Measurements from ENCODE around the gene RFNG.

The RFNG gene

GRCh38 chr17:82087961-82088837 lies 36.6 kb upstream of the RFNG start:
- H3K27ac ChIP-seq = no peak overlapping the region
- TF ChIP-seq CTCF (IDR thresholded peaks at IDR 0.05) (no peak), ZFX (IDR thresholded peaks at IDR 0.05; ENCODE audit: borderline replicate concordance) (no peak)

- TF ChIP-seq CTCF (IDR thresholded peaks at IDR 0.05) = no peak
- no peak for TF ChIP-seq ZFX (IDR thresholded peaks at IDR 0.05; ENCODE audit: borderline replicate concordance)
- no peak overlapping the region for H3K27ac ChIP-seq
Measured at GRCh38 chr17:82086941-82087906, 35.6 kb upstream of the RFNG start.

GRCh38 chr17:82085931-82086764 lies 34.5 kb upstream of the RFNG start:
- TF ChIP-seq CTCF (IDR thresholded peaks at IDR 0.05) = no peak
- TF ChIP-seq ZFX (IDR thresholded peaks at IDR 0.05; ENCODE audit: borderline replicate concordance) = no peak
- H3K27ac ChIP-seq = no peak overlapping the region

GRCh38 chr17:82085031-82085861 lies 33.6 kb upstream of the RFNG start:
- H3K27ac ChIP-seq = no peak overlapping the region
- TF ChIP-seq CTCF (IDR thresholded peaks at IDR 0.05) = no peak

- no peak overlapping the region for H3K27ac ChIP-seq
- TF ChIP-seq ZFX (IDR thresholded peaks at IDR 0.05; ENCODE audit: borderline replicate concordance) (no peak), CTCF (IDR thresholded peaks at IDR 0.05) (no peak)
Measured at GRCh38 chr17:82084373-82085030, 32.9 kb upstream of the RFNG start.
